Endothelial cell of umbilical vein (primary cell): ENCODE data around the gene PLXDC2. TPM values are rescaled to one million over a fixed set of nuclear protein-coding genes. Genes with fewer than 3 reads are reported as not detected.
A peak's percentile ranks its signal among the peaks of the same experiment; 100 is the strongest.

Experiments
- BruUV-seq: library from RNA; stranded (reverse); fragments of 400-500 nt; replicated peaks from 2 replicates; lab custom pipeline; 2021; lab: Mats Ljungman, UMichigan
- CTCF ChIA-PET: fragments of 300-600, 350-600 bp; sonication (Branson Sonifier 250); formaldehyde crosslinking; loops from one replicate; lab custom pipeline; 2021; ENCODE audit warnings: antibody characterized with exemption, inconsistent platforms; lab: Charles Lee
- POLR2A ChIA-PET: fragments of 300-600, 350-600 bp; sonication (Branson Sonifier 250); formaldehyde crosslinking; loops from one replicate; lab custom pipeline; 2021; ENCODE audit warnings: antibody characterized with exemption, inconsistent platforms; lab: Charles Lee
- DNase-seq: peaks from one replicate; pipeline ENCODE4 v3.0.0-alpha.2; 2011; ENCODE audit warnings: low read depth, low spot score
- FAIRE-seq: peaks from 2 replicates; lab custom pipeline; 2011; peaks lifted over from hg19 to GRCh38; lab: Jason Lieb, UNC
- H2AFZ ChIP-seq: 2 replicates; pipeline ENCODE4 v1.6.0; 2012; ENCODE audit warnings: low read depth, low read length, control low read depth, inconsistent platforms
- H3K27ac ChIP-seq: 2 replicates; pipeline ENCODE4 v1.5.1; 2011; ENCODE audit warnings: low read depth, mild to moderate bottlenecking, control low read depth, low read length, moderate library complexity; ENCODE audit not compliant: insufficient read depth
- H3K27me3 ChIP-seq, 2 experiments: 2 replicates each; pipeline versions ENCODE4 v1.6.0 to v1.6.1; 2011; ENCODE audit warnings: low read length in 2 of 2, mixed read lengths in 1 of 2; ENCODE audit not compliant: control insufficient read depth in 2 of 2, insufficient read depth in 2 of 2
- H3K36me3 ChIP-seq, 2 experiments: 2 replicates in 1 of 2; 3 replicates in 1 of 2; pipeline ENCODE4 v1.5.1; 2011; ENCODE audit warnings: low read length in 2 of 2, mild to moderate bottlenecking in 1 of 2, moderate library complexity in 1 of 2; ENCODE audit not compliant: control insufficient read depth in 2 of 2, insufficient read depth in 2 of 2; ENCODE audit errors: extremely low read depth in 1 of 2
- H3K4me1 ChIP-seq: 3 replicates; pipeline ENCODE4 v1.5.1; 2011; ENCODE audit warnings: mild to moderate bottlenecking, low read length; ENCODE audit not compliant: control insufficient read depth, insufficient read depth; ENCODE audit errors: extremely low read depth
- H3K4me2 ChIP-seq: 2 replicates; pipeline ENCODE4 v1.6.1; 2011; ENCODE audit warnings: low read length, control low read depth, mixed read lengths; ENCODE audit not compliant: insufficient read depth
- H3K4me3 ChIP-seq, 3 experiments: fragments of 200-600 bp in 1 of 3; sonication (generic), shearing (Covaris generic) in 1 of 3; replicated peaks in 1 of 3; 2 replicates each; pipeline ENCODE4 v1.5.1; 2011 to 2016; ENCODE audit warnings: control low read depth in 3 of 3, low read length in 3 of 3, mild to moderate bottlenecking in 2 of 3, inconsistent platforms in 1 of 3, low read depth in 1 of 3, moderate library complexity in 1 of 3; ENCODE audit not compliant: insufficient read depth in 1 of 3
- H3K79me2 ChIP-seq: 2 replicates; pipeline ENCODE4 v1.6.0; 2012; ENCODE audit warnings: low read length, inconsistent platforms; ENCODE audit not compliant: control insufficient read depth, insufficient read depth
- H3K9ac ChIP-seq: replicated peaks from 2 replicates; pipeline ENCODE3; 2011; ENCODE audit warnings: low read length, control low read depth; ENCODE audit not compliant: insufficient read depth; ENCODE audit errors: extremely low read depth
- H3K9me1 ChIP-seq: replicated peaks from 3 replicates; pipeline ENCODE4 v1.6.0; 2011; ENCODE audit warnings: mild to moderate bottlenecking, low read length; ENCODE audit not compliant: control insufficient read depth, insufficient read depth; ENCODE audit errors: extremely low read depth
- H3K9me3 ChIP-seq: replicated peaks from 2 replicates; pipeline ENCODE4 v1.5.1; 2012; ENCODE audit warnings: low read length, inconsistent platforms; ENCODE audit not compliant: control insufficient read depth, insufficient read depth
- H4K20me1 ChIP-seq: replicated peaks from 2 replicates; pipeline ENCODE3; 2011; ENCODE audit warnings: mild to moderate bottlenecking, low read length; ENCODE audit not compliant: control insufficient read depth, insufficient read depth; ENCODE audit errors: extremely low read depth
- GATA2 ChIP-seq: IDR thresholded peaks from 2 replicates; pipeline ENCODE4 v1.7.0; 2011; ENCODE audit warnings: low read depth, mild to moderate bottlenecking, moderate library complexity, mixed read lengths, low read length; ENCODE audit not compliant: insufficient read length, insufficient read depth
- JUN ChIP-seq: IDR thresholded peaks from 2 replicates; pipeline ENCODE4 v1.6.1; 2011; ENCODE audit warnings: borderline replicate concordance, low read depth; ENCODE audit not compliant: insufficient read length, insufficient read depth
- dilution Hi-C: fragments of 300-500 bp; cut with MboI; formaldehyde crosslinking; loops from one replicate; pipeline ENCODE4 v1.15.0; 2019; ENCODE audit warnings: low sequenced_read_pairs; ENCODE audit not compliant: extremely low pct_ligation_motif_present
- intact Hi-C: fragments of 100-400 bp; cut with micrococcal nuclease; formaldehyde crosslinking; loops from one replicate; pipeline ENCODE4 v1.10.0; 2022
- polyA plus RNA-seq, 4 experiments: library from polyadenylated mRNA; depleted of rRNA in 3 of 4; stranded (reverse) in 3 of 4; unstranded in 1 of 4; fragments of >200 nt; gene quantifications; 2 replicates each; pipeline versions ENCODE4 v1.2.1 to v1.2.3, GENCODE V29; 2011 to 2012; ENCODE audit warnings: missing spikeins in 1 of 4
- total RNA-seq: library from RNA; stranded (reverse); gene quantifications from 2 replicates; pipeline ENCODE4 v1.2.3, GENCODE V29; 2021
- TF ChIP-seq, protein P1 (sequence below), 2 donors: IDR thresholded peaks; 1 replicate in 1 of 2; 2 replicates in 1 of 2; pipeline ENCODE4 v1.5.1; 2011; ENCODE audit warnings: low read length in 2 of 2, mild to moderate bottlenecking in 2 of 2, moderate library complexity in 2 of 2, control low read depth in 1 of 2, inconsistent platforms in 1 of 2, low read depth in 1 of 2; ENCODE audit not compliant: insufficient read depth in 1 of 2; ENCODE audit errors: extremely low read depth in 1 of 2

Gene PLXDC2
- total and polyA plus RNA-seq, 2 donors (not counting 3 experiments of a cell fraction or from before 2014, with no cell fraction given): 0.32 to 1.2 TPM

DNA sequence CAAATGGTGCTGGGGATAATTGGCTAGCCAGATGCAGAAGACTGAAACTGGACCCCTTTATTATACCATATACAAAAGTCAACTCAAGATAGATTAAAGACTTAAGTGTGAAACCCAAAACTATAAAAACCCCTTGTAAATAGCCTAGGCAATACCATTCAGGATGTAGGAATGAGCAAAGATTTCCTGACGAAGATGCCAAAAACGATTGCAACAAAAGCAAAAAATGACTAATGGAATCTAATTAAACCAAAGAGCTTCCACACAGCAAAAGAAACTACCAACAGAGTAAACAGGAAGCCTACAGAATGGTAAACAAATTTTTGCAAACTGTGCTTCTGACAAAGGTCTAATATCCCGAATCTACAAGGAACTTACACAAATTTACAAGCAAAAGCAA, 30.9 kb upstream of the PLXDC2 start:
- FAIRE-seq: no peak
- intact Hi-C loops: no loop called here
- no peaks in the 10 kb centered on the region for H4K20me1 ChIP-seq
- no peak overlapping the region for H3K4me2 ChIP-seq
- no peak overlapping the region for H2AFZ ChIP-seq
- no peaks in the 10 kb centered on the region for H3K9me1 ChIP-seq
- H3K27ac ChIP-seq: no peak overlapping the region
- ChIA-PET CTCF (interaction anchor here (0.8 kb wide), 1 partner anchor 9 kb away, joined by 3 read pairs; no protein-coding TSS in a partner anchor), POLR2A (no interaction called here)
- dilution Hi-C loops: no loop called here
- BruUV-seq: no TSS peak
- H3K79me2 ChIP-seq: no peaks in the 10 kb centered on the region
- H3K9me3 ChIP-seq: no peaks in the 10 kb centered on the region
- no peaks in the 10 kb centered on the region for H3K27me3 ChIP-seq
- H3K4me3 ChIP-seq: no peak overlapping the region
- DNase-seq: no peak
- no peak overlapping the region for H3K9ac ChIP-seq
- no peaks in the 10 kb centered on the region for H3K36me3 ChIP-seq
- no peaks in the 10 kb centered on the region for H3K4me1 ChIP-seq
- TF ChIP-seq, protein P1, sequence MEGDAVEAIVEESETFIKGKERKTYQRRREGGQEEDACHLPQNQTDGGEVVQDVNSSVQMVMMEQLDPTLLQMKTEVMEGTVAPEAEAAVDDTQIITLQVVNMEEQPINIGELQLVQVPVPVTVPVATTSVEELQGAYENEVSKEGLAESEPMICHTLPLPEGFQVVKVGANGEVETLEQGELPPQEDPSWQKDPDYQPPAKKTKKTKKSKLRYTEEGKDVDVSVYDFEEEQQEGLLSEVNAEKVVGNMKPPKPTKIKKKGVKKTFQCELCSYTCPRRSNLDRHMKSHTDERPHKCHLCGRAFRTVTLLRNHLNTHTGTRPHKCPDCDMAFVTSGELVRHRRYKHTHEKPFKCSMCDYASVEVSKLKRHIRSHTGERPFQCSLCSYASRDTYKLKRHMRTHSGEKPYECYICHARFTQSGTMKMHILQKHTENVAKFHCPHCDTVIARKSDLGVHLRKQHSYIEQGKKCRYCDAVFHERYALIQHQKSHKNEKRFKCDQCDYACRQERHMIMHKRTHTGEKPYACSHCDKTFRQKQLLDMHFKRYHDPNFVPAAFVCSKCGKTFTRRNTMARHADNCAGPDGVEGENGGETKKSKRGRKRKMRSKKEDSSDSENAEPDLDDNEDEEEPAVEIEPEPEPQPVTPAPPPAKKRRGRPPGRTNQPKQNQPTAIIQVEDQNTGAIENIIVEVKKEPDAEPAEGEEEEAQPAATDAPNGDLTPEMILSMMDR (IDR thresholded peaks at IDR 0.05; ENCODE audit: extremely low read depth in 1 of 2, insufficient read depth in 1 of 2, low read depth in 1 of 2, low read length in 2 of 2): no peak
- no peak for TF ChIP-seq GATA2

DNA sequence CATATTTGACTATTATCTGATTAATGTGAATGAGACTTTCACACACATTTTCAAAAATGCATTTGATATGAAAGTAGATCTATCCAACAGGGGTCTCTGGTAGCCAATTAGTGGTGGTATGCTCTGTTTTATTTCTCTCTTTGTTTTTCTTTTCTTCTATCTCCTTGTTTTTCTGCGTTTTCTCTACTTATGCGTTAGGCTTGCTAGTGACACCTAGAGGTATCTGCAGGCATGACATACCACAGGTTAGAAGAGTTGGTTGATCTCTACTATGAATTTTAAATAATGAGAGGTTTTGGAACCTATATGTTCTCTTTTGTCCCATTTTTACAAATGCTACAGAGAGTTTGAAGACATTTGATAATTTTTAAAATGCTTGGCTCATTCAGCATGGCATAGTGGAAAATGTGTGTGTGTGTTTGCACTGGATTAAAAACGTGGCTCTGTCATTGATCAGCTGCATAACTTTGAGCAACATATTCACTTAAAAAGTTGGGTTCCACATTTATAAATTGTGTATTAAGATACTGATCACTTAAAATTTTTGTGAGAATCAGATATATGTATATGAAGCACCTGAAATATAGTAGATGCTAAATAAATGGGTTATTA, 28.1 kb upstream of the PLXDC2 start:
- Histone ChIP-seq H3K4me3 (no peak overlapping the region), H3K27me3 (no peaks in the 10 kb centered on the region), H3K9ac (no peak overlapping the region), H3K4me2 (no peak overlapping the region), H3K4me1 (no peaks in the 10 kb centered on the region), H2AFZ (no peak overlapping the region), H3K9me1 (no peaks in the 10 kb centered on the region), H3K36me3 (no peaks in the 10 kb centered on the region), H4K20me1 (no peaks in the 10 kb centered on the region), H3K79me2 (no peaks in the 10 kb centered on the region), H3K9me3 (no peaks in the 10 kb centered on the region), H3K27ac (no peak overlapping the region)
- no peak for TF ChIP-seq JUN
- TF ChIP-seq, protein P1 (IDR thresholded peaks at IDR 0.05; ENCODE audit: extremely low read depth in 1 of 2, insufficient read depth in 1 of 2, low read depth in 1 of 2, low read length in 2 of 2): peak; percentile 53 to 70
- DNase-seq: peak; percentile 40
- POLR2A ChIA-PET: no interaction called here
- FAIRE-seq: no peak
- CTCF ChIA-PET: no interaction called here
- BruUV-seq: no TSS peak
- dilution Hi-C loops (no loop called here), intact Hi-C loops (no loop called here)
